Right forelimb (tissue), 1 donor: ENCODE data around the gene DICER1.

Experiments
- DNase-seq: peaks from one replicate; pipeline ENCODE4 v3.0.0-alpha.2; 2018

The DICER1 gene

GRCh38 chr14:95119336-95119735, 38.0 kb downstream of the DICER1 start:
- DNase-seq, result no peak

- DNase-seq, result no peak
Measured at GRCh38 chr14:95117937-95118721, 39.2 kb downstream of the DICER1 start.

GRCh38 chr14:95113476-95113875, 43.9 kb downstream of the DICER1 start:
- DNase-seq, result no peak

GRCh38 chr14:95111507-95112164, 45.7 kb downstream of the DICER1 start:
- DNase-seq, result no peak

- DNase-seq, result no peak
Measured at GRCh38 chr14:95110178-95110577, 47.2 kb downstream of the DICER1 start.

GRCh38 chr14:95107711-95108110, 49.6 kb downstream of the DICER1 start:
- no peak for DNase-seq

GRCh38 chr14:95106971-95107370, 50.4 kb downstream of the DICER1 start:
- DNase-seq, result no peak

- no peak for DNase-seq
Measured at GRCh38 chr14:95104911-95105310, 52.4 kb downstream of the DICER1 start.

GRCh38 chr14:95102680-95103044, 54.7 kb downstream of the DICER1 start:
- no peak for DNase-seq

- DNase-seq, result no peak
Measured at GRCh38 chr14:95101736-95102679, 55.3 kb downstream of the DICER1 start.

GRCh38 chr14:95098984-95099599, 58.2 kb downstream of the DICER1 start:
- DNase-seq, result no peak

- no peak for DNase-seq
Measured at GRCh38 chr14:95097385-95097784, 59.9 kb downstream of the DICER1 start.

GRCh38 chr14:95096476-95096875, 60.9 kb downstream of the DICER1 start:
- no peak for DNase-seq

GRCh38 chr14:95095996-95096395, 61.3 kb downstream of the DICER1 start:
- no peak for DNase-seq

- no peak for DNase-seq
Measured at GRCh38 chr14:95092723-95093122, 64.6 kb downstream of the DICER1 start.

- no peak for DNase-seq
Measured at GRCh38 chr14:95091581-95091980, 65.7 kb downstream of the DICER1 start.

GRCh38 chr14:95088665-95089064, 68.7 kb downstream of the DICER1 start:
- DNase-seq, result no peak

- no peak for DNase-seq
Measured at GRCh38 chr14:95087619-95088018, 69.7 kb downstream of the DICER1 start.

GRCh38 chr14:95085321-95085720, 72.0 kb downstream of the DICER1 start:
- no peak for DNase-seq

GRCh38 chr14:95078867-95079266, 78.5 kb downstream of the DICER1 start:
- no peak for DNase-seq

- DNase-seq, result no peak
Measured at GRCh38 chr14:95077345-95077744, 80.0 kb downstream of the DICER1 start.

GRCh38 chr14:95075789-95076188, 81.5 kb downstream of the DICER1 start:
- DNase-seq, result no peak

- no peak for DNase-seq
Measured at GRCh38 chr14:95073947-95074346, 83.4 kb downstream of the DICER1 start.
